SK-N-SH (cell line): ENCODE data around the gene CFAP47.

Experiments used
- EP300 ChIP-seq, 2 experiments: IDR thresholded peaks; 2 replicates each; pipeline versions ENCODE4 v1.4.0 to v1.6.1; 2012; ENCODE audit warnings: borderline replicate concordance in 1 of 2, low read depth in 1 of 2, low read length in 1 of 2
- MXI1 ChIP-seq: IDR thresholded peaks from 2 replicates; pipeline ENCODE4 v1.6.1; 2012; ENCODE audit warnings: mild to moderate bottlenecking, low read depth, low read length, improper control_type of control experiment
- RAD21 ChIP-seq: IDR thresholded peaks from 2 replicates; pipeline ENCODE4 v1.6.1; 2012; ENCODE audit warnings: mild to moderate bottlenecking, low read length
- RXRA ChIP-seq: IDR thresholded peaks from 2 replicates; pipeline ENCODE4 v1.4.0; 2012; ENCODE audit warnings: low read depth, mild to moderate bottlenecking, borderline replicate concordance
- TAF1 ChIP-seq: IDR thresholded peaks from 2 replicates; pipeline ENCODE4 v1.6.1; 2012; ENCODE audit warnings: low read depth, mild to moderate bottlenecking, low read length, moderate library complexity, borderline replicate concordance
- TF ChIP-seq, protein P1 (sequence below): fragments of 200-600 bp; sonication (generic); IDR thresholded peaks from 2 replicates; pipeline ENCODE4 v1.6.1; 2017; ENCODE audit warnings: antibody characterized with exemption, mild to moderate bottlenecking, moderate library complexity
- TF ChIP-seq, protein P2 (sequence below): IDR thresholded peaks from 2 replicates; pipeline ENCODE4 v1.4.0; 2012; ENCODE audit warnings: low read depth
- TF ChIP-seq, protein P3 (sequence below): IDR thresholded peaks from 2 replicates; pipeline ENCODE4 v1.4.0; 2012; ENCODE audit warnings: low read depth, borderline replicate concordance
- TF ChIP-seq, protein P4 (sequence below): IDR thresholded peaks from 2 replicates; pipeline ENCODE4 v1.6.1; 2012; ENCODE audit warnings: mild to moderate bottlenecking, low read depth, low read length, moderate library complexity

DNA sequence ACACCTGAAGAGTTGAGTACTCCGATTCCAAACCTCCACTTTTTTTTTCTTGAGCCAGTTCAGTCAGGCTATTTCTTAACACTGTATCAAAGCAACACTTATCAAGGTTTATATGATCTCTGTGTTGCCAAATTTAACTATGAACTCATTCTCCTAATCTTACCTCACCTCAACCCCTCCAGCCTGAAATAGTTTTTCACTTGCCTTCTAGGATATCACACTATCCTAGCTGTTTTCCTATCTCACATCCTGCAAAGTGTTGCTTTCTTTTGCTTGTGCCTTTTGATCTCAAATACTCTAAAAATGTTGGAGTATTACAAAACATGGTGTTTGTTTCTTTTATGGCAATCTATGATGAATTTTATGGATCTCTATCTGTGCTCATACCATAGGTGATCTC is 415.0 kb downstream of the CFAP47 start:
- no peak for TF ChIP-seq RXRA
- TF ChIP-seq, protein P1, sequence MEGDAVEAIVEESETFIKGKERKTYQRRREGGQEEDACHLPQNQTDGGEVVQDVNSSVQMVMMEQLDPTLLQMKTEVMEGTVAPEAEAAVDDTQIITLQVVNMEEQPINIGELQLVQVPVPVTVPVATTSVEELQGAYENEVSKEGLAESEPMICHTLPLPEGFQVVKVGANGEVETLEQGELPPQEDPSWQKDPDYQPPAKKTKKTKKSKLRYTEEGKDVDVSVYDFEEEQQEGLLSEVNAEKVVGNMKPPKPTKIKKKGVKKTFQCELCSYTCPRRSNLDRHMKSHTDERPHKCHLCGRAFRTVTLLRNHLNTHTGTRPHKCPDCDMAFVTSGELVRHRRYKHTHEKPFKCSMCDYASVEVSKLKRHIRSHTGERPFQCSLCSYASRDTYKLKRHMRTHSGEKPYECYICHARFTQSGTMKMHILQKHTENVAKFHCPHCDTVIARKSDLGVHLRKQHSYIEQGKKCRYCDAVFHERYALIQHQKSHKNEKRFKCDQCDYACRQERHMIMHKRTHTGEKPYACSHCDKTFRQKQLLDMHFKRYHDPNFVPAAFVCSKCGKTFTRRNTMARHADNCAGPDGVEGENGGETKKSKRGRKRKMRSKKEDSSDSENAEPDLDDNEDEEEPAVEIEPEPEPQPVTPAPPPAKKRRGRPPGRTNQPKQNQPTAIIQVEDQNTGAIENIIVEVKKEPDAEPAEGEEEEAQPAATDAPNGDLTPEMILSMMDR, result no peak
- TF ChIP-seq, protein P2, sequence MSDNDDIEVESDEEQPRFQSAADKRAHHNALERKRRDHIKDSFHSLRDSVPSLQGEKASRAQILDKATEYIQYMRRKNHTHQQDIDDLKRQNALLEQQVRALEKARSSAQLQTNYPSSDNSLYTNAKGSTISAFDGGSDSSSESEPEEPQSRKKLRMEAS, result no peak
- TF ChIP-seq, protein P3, sequence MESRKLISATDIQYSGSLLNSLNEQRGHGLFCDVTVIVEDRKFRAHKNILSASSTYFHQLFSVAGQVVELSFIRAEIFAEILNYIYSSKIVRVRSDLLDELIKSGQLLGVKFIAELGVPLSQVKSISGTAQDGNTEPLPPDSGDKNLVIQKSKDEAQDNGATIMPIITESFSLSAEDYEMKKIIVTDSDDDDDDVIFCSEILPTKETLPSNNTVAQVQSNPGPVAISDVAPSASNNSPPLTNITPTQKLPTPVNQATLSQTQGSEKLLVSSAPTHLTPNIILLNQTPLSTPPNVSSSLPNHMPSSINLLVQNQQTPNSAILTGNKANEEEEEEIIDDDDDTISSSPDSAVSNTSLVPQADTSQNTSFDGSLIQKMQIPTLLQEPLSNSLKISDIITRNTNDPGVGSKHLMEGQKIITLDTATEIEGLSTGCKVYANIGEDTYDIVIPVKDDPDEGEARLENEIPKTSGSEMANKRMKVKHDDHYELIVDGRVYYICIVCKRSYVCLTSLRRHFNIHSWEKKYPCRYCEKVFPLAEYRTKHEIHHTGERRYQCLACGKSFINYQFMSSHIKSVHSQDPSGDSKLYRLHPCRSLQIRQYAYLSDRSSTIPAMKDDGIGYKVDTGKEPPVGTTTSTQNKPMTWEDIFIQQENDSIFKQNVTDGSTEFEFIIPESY, result no peak
- TF ChIP-seq MXI1, result no peak
- no peak for TF ChIP-seq RAD21
- no peak for TF ChIP-seq TAF1
- TF ChIP-seq, protein P4, sequence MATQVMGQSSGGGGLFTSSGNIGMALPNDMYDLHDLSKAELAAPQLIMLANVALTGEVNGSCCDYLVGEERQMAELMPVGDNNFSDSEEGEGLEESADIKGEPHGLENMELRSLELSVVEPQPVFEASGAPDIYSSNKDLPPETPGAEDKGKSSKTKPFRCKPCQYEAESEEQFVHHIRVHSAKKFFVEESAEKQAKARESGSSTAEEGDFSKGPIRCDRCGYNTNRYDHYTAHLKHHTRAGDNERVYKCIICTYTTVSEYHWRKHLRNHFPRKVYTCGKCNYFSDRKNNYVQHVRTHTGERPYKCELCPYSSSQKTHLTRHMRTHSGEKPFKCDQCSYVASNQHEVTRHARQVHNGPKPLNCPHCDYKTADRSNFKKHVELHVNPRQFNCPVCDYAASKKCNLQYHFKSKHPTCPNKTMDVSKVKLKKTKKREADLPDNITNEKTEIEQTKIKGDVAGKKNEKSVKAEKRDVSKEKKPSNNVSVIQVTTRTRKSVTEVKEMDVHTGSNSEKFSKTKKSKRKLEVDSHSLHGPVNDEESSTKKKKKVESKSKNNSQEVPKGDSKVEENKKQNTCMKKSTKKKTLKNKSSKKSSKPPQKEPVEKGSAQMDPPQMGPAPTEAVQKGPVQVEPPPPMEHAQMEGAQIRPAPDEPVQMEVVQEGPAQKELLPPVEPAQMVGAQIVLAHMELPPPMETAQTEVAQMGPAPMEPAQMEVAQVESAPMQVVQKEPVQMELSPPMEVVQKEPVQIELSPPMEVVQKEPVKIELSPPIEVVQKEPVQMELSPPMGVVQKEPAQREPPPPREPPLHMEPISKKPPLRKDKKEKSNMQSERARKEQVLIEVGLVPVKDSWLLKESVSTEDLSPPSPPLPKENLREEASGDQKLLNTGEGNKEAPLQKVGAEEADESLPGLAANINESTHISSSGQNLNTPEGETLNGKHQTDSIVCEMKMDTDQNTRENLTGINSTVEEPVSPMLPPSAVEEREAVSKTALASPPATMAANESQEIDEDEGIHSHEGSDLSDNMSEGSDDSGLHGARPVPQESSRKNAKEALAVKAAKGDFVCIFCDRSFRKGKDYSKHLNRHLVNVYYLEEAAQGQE, result no peak
- no peak for TF ChIP-seq EP300 (IDR thresholded peaks at IDR 0.05; ENCODE audit: borderline replicate concordance in 1 of 2, low read depth in 1 of 2, low read length in 1 of 2)
